HG03097 (cell line): ENCODE results near the gene AQP2.

Source experiments
- ATAC-seq: cut with Tn5 transposase; IDR thresholded peaks from one replicate; pipeline ENCODE4 v1.9.1; 2021; ENCODE audit not compliant: unreplicated experiment, low FRiP score

Gene AQP2

GRCh38 chr12:49967777-49968250 is 17.3 kb downstream of the AQP2 start:
- ATAC-seq = no peak

- ATAC-seq = no peak
Observed at GRCh38 chr12:49968471-49968870, 17.9 kb downstream of the AQP2 start.

DNA sequence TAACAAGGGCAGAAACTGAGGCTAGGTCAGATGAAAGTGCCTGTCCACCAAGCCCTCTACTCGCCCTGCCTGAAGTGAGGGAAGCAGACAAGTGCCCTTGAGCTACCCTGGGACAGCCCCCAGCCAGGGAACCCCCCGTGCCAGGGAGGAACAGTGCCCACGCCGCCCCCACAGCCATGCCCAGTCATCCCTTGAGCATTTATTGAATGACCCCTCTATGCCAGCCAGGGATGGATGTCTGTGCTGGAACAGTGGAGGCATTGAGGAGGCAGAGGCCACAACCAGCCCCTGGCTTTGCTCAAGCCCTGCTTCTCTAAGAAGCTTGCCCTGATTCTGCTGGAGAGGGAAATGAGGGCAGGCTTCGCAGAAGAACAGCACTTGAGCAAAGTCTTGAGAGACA is 18.5 kb downstream of the AQP2 start:
- ATAC-seq = no peak

GRCh38 chr12:49969651-49970429 is 19.3 kb downstream of the AQP2 start:
- no peak for ATAC-seq

DNA sequence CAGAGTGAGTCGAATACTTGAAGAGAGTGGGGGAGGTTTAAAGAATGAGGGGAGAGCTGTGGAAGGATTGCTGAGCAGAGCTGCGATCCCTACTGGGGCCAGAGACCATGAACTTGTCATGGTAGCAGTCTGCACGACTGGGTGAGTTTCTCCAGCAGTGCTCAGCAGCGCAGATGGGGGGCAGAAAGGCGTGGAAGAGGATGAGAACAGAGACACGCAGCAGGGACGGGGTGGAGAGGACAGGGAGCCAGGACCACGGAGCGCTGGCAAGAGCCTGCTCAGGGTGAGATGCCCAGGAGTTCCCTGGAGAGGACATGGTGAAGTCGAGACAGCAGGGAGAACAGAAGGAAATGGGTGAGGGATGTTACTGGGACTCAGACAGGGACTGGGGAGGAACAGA is 20.1 kb downstream of the AQP2 start:
- no peak for ATAC-seq

DNA sequence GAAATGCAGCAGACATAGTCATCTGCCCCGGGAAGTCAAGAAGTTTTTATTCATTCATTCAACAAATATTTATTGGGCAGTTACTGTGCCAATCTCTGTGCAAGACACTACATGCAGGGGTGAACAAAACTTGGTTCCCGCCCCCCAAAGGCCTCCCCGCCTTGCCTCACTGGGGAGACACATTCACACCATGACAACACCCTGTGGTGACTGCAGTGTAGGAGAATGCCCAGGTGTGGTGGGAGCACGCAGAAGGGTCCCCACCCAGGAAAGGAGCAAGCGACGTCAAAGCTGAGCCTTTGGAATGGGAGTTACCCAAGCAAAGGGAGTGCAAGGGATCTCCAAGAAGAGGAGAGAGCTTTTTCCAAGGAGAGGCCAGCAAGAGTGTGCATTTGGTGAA is 20.6 kb downstream of the AQP2 start:
- no peak for ATAC-seq

- ATAC-seq = no peak
Observed at GRCh38 chr12:49972129-49972528, 21.6 kb downstream of the AQP2 start.

GRCh38 chr12:49972641-49973360 is 22.3 kb downstream of the AQP2 start, which contains the start of gene AQP6:
Gene AQP6 (plus strand): TSS chr12:49972947. CDS start chr12:49973174, 227 bp downstream.
- ATAC-seq = no peak

DNA sequence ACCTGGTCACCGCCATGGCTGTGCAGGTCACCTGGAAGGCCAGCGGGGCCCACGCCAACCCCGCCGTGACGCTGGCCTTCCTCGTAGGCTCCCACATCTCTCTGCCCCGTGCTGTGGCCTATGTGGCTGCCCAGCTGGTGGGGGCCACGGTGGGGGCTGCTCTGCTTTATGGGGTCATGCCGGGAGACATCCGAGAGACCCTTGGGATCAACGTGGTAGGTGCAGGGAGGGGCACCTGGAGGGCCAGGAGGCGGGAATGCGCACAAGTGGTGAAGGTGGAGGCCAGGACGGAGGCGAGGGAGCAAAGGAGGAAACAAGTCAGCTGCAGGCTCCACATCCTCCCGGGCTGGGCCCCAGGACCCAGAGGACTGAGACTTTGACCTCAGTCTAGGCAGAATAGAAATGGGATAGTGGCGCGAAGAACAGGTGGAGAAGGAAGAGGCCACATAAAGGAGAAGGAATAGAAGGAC is 22.9 kb downstream of the AQP2 start:
- ATAC-seq = no peak

DNA sequence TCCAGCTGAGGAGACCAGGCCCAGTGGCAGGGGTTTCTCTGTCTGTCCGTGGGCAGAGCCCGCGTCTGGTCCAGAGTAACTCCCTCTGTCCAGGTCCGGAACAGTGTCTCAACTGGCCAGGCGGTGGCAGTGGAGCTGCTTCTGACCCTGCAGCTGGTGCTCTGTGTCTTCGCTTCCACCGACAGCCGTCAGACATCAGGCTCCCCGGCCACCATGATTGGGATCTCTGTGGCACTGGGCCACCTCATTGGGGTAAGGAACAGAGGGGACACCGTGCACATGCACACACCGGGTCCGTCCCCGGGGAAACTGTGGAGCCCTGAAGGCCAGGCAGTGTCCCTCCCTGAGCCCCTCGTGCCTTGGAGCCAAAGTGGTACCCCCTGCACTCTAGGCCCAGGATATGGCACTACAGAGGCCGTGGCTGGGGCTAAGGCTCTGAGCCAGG is 23.7 kb downstream of the AQP2 start:
- ATAC-seq = no peak

DNA sequence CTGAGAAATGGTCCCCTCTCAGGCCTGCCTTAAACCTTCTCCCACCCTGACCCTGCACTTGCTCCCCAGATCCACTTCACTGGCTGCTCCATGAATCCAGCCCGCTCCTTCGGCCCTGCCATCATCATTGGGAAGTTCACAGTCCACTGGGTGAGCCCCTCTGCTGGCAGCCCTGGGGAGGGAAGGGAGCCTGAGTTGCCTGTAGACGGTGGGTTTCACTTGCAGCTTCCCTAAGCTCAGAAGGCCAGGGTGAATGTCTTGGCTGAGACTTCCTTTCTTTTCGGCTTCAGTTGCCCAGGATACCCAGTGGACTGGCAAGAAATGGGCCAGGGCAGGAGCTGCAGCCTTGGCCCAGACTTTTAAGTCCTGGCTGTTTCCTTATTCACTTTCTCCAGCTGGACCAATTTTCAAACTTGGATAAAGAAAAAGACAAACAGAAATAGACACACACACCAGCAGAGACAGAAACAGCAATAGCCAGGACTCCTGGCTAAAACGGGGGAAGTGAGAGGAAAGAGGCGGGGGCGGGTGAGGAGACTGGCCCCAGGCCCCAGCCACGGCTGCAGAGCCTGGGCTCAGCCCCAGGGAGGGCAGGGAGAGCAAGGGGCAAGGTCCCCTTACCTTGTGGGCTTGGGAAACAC is 24.3 kb downstream of the AQP2 start:
- ATAC-seq = no peak

DNA sequence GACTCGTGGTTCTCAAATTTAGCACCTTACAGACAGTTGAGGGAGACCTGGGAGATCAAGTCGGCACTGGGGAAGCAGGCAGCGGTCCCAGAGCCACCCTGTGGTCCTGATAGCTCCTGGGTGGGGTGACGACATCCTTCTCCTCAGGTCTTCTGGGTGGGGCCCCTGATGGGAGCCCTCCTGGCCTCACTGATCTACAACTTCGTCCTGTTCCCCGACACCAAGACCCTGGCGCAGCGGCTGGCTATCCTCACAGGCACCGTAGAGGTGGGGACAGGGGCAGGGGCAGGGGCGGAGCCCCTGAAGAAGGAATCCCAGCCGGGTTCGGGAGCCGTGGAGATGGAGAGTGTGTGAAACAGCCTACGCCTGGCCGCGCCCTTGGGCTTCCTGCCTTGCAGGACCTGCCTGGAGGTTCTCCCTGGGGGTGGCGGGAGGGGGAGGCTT is 24.8 kb downstream of the AQP2 start:
- no peak for ATAC-seq

DNA sequence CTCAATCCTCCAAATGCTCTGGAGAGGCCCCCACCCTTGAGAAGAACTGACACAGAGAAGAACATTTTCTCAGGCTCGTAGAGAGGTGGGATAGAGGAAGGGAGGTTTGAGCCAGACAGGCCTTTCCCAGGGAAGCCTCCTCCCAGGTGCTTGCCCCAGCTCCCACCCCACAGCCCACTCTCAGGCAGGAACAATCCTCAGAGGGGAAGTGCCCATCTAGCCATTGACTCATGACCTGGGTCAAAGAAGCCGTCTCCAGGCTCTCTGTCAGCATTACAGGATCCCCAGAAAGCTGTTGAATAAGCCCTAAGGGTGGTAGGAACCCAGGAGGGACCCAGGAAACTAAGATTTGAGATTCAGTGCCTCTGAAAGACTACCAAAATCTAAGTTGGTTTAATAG is 26.0 kb downstream of the AQP2 start:
- ATAC-seq = no peak

- ATAC-seq = no peak
Observed at GRCh38 chr12:49978125-49978524, 27.6 kb downstream of the AQP2 start.

- ATAC-seq = no peak
Observed at GRCh38 chr12:49979016-49979586, 28.6 kb downstream of the AQP2 start.

DNA sequence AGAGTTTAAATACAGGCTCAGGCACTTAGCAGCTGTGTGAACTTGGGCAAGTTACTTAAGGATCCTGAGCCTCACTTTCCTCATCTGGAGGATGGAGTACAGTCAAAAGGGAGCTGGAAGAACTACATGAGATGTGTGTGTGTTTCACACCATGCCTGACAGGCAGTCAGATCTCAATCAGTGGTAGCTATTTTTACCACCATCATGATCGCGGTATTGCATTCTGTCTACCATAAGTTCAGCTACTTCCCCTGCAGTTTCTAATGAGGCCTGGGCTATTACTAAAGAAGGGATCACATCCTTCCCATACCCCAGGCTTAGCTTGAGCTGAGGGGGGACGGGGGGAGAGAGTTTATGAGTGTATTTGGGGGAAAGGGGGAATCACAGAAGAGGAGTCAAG is 29.3 kb downstream of the AQP2 start:
- ATAC-seq = no peak

DNA sequence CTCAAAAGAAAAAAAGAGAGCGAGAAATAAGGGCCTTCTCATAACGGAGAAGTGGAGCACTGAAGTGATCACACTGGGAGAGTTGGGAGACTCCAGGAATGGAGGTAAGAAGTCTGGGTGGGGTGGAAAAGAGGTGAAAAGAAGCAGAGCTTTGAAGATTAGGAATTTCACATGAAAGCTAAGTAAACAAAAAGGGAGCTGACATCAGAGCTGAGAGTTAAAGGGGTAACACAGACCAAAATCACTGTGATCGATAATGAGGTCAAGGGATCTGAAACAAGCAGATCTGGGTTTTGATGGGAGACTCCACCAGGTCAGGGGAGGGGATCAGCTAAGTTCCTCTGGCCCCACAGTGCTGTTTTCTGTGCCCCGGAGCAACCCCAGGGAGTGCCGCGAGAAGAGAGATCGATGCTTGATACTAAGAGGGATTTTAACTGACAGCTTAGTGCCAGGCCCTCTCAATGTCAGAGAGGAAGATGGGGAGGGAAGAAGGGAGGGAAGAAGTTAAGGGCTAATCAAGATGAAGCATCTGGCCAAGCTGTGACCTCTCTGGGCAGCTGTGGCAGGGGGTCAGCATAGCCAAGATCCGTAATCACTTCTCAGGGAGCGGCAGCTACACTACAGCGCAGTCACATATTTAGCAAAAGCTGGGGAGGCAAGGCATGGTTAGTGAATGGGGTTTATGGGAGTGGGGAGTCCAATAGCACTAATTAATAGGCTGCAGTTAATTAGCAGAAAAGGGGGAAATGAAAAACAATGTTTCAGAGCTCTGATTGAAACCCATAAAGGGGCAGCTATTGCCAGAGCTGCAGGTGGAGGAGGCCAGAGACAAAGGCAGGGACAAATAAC is 30.2 kb downstream of the AQP2 start:
- no peak for ATAC-seq

- no peak for ATAC-seq
Observed at GRCh38 chr12:49982246-49983087, 31.9 kb downstream of the AQP2 start.

GRCh38 chr12:49983892-49984291 is 33.4 kb downstream of the AQP2 start:
- no peak for ATAC-seq
